ENCODE measurements around the gene SLC47A1.

- TF ChIP-seq CTCF (IDR thresholded peaks at IDR 0.05) (no peak), POLR2A (IDR thresholded peaks at IDR 0.05) (no peak)
These were observed 1.7 kb upstream of the SLC47A1 start for GRCh38 chr17:19531780-19532501.
